Measurements from ENCODE around the gene RCOR3. TPM values are rescaled to one million over a fixed set of nuclear protein-coding genes. Genes with fewer than 3 reads are reported as not detected.
"Not testable (repeated sequence)": the region's sequence is repeated elsewhere in the genome, so short reads cannot be mapped to it uniquely, and the experiment has no call there.

RCOR3 gene
- 21.8 TPM for polyA plus RNA-seq (2012; ENCODE audit: missing spikeins)

DNA sequence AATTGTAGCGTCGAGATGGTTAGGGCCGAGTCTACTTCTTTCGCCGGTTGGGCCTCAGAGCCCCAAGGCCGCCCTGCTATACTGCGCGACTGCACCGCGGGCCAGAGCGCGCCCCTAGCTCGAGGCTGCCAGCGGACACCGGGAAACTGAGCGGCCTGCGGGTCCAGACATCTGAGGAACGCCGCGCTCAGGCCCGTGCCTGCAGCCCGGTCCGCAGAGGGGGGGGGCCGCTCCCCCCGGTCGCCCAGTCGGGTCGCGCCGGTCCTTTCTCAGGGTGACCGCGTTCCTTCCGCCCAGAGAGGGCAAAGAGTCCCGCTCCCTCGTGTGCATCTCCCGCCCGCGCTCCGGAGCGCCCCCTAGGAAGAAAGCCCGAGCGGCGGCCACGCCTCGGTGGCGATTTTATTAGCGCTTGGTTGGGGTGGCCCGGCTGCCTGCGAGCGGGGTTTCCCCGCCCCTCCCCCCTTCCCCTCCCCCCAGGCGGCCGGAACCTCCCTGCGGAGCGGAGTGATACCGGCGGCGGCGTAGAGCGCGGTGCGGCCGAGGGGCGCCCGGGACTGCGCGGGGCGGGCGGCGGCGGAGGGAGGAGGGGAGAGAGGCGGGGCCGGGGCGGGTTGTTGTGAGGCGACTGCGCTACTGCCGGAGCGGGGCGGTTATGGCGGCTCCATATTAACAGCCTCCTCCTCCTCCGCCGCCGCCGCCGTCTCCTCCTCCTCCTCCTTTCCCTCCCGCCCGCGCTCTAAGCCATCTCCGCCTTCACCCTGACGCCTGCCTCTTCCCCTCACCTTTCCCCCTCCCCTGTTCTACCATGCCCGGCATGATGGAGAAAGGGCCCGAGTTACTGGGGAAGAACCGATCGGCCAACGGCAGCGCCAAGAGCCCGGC is at the start of gene RCOR3:
Gene RCOR3 (plus strand): TSS at position 611 of the 882 bp plus-strand sequence. CDS start 195 bp downstream, at position 806.
- peak; percentile 80 for FAIRE-seq
- peak; percentile 48; the same call in 1 of the 2 replicates for TF ChIP-seq POLR2AphosphoS5 (IDR thresholded peaks at IDR 0.05; ENCODE audit: low read depth, low read length)
- peak; percentile 81; the same call in 1 of the 2 replicates for TF ChIP-seq POLR2A (IDR thresholded peaks at IDR 0.05; ENCODE audit: low read depth, low read length)
- 0 out of 2 replicates have a peak, but pooled peaks have one; percentile 60 for TF ChIP-seq TAF1 (IDR thresholded peaks at IDR 0.05; ENCODE audit: borderline replicate concordance, low read depth, low read length)

GRCh38 chr1:211210052-211210451 is 49.1 kb upstream of the RCOR3 start:
- TF ChIP-seq POLR2AphosphoS5 (IDR thresholded peaks at IDR 0.05; ENCODE audit: low read depth, low read length) (no peak), TAF1 (IDR thresholded peaks at IDR 0.05; ENCODE audit: borderline replicate concordance, low read depth, low read length) (no peak), POLR2A (IDR thresholded peaks at IDR 0.05; ENCODE audit: low read depth, low read length) (no peak)
- DNase-seq (ENCODE audit: insufficient read length) = no peak
- no peak for FAIRE-seq

More for the DNA sequence above, at the start of gene RCOR3:
- peak; percentile 72 for DNase-seq (ENCODE audit: insufficient read length)

DNA sequence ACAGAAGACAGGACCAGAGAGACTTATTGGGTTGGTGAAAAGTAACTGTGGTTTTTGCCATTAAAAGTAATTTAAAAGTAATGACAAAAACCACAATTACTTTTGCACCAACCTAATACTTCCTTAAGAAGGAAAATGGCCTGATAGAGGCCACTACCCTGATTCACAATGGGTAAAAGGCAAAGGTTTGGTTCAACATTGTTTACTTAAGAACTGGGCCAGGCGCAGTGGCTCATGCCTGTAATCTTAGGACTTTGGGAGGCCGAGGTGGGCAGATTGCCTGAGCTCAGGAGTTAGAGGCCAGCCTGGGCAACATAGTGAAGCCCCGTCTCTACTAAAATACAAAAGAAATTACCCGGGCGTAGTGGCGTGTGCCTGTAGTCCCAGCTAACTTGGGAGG is 48.2 kb upstream of the RCOR3 start:
- TF ChIP-seq TAF1 (IDR thresholded peaks at IDR 0.05; ENCODE audit: borderline replicate concordance, low read depth, low read length) (no peak), POLR2A (IDR thresholded peaks at IDR 0.05; ENCODE audit: low read depth, low read length) (no peak), POLR2AphosphoS5 (IDR thresholded peaks at IDR 0.05; ENCODE audit: low read depth, low read length) (no peak)
- DNase-seq (ENCODE audit: insufficient read length) (no peak), FAIRE-seq (no peak)

GRCh38 chr1:211213702-211214101 is 45.5 kb upstream of the RCOR3 start:
- FAIRE-seq = no peak
- TF ChIP-seq POLR2AphosphoS5 (IDR thresholded peaks at IDR 0.05; ENCODE audit: low read depth, low read length) (no peak), POLR2A (IDR thresholded peaks at IDR 0.05; ENCODE audit: low read depth, low read length) (no peak), TAF1 (IDR thresholded peaks at IDR 0.05; ENCODE audit: borderline replicate concordance, low read depth, low read length) (no peak)
- no peak for DNase-seq (ENCODE audit: insufficient read length)

DNA sequence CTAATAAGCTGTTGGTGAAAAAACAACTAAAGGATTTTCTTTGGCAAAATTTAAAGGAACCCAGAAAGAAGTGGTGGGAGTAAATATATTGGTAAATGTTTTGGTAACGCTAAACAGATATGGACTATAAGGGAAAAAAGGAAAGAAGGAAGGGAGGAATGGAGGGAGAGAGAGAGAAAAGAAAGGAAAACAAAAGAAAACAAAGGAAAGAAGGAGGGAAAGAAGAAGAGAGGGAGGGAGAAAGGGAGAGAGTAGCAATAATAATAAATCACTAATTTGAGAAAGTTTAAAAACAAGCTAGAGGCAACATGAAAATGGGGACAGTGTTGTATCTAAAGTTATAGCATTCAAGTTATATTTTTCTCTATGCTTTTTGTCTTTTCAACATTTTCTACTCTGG is 43.6 kb upstream of the RCOR3 start:
- TF ChIP-seq POLR2AphosphoS5 (IDR thresholded peaks at IDR 0.05; ENCODE audit: low read depth, low read length) = no peak
- no peak for TF ChIP-seq POLR2A (IDR thresholded peaks at IDR 0.05; ENCODE audit: low read depth, low read length)
- no peak for TF ChIP-seq TAF1 (IDR thresholded peaks at IDR 0.05; ENCODE audit: borderline replicate concordance, low read depth, low read length)
- no peak for DNase-seq (ENCODE audit: insufficient read length)
- FAIRE-seq = no peak

GRCh38 chr1:211217392-211217791 is 41.8 kb upstream of the RCOR3 start:
- FAIRE-seq (no peak), DNase-seq (ENCODE audit: insufficient read length) (no peak)
- no peak for TF ChIP-seq TAF1 (IDR thresholded peaks at IDR 0.05; ENCODE audit: borderline replicate concordance, low read depth, low read length)
- TF ChIP-seq POLR2A (IDR thresholded peaks at IDR 0.05; ENCODE audit: low read depth, low read length) = no peak
- no peak for TF ChIP-seq POLR2AphosphoS5 (IDR thresholded peaks at IDR 0.05; ENCODE audit: low read depth, low read length)

- not testable (repeated sequence) for FAIRE-seq; DNase-seq (ENCODE audit: insufficient read length)
These were observed 36.5 kb upstream of the RCOR3 start for GRCh38 chr1:211222469-211223234.

- FAIRE-seq; DNase-seq (ENCODE audit: insufficient read length): not testable (repeated sequence)
These were observed 30.4 kb upstream of the RCOR3 start for GRCh38 chr1:211228573-211229364.

DNA sequence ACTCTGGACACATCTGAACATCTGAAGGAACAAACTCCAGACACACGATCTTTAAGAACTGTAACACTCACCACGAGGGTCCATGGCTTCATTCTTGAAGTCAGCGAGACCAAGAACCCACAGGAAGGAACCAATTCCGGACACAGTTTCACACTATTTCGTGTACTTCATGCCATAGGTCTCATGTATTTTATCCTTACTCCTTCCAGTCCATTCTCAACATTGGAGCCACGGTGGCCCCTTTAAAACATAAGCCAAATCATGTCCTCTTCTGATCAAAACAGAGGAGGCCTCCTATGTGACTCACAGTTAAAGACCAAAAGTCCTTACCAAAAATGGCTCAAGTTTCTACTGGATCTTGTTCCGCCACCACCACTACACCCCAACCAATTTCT is 29.8 kb upstream of the RCOR3 start:
- no peak for FAIRE-seq
- TF ChIP-seq POLR2A (IDR thresholded peaks at IDR 0.05; ENCODE audit: low read depth, low read length) (no peak), TAF1 (IDR thresholded peaks at IDR 0.05; ENCODE audit: borderline replicate concordance, low read depth, low read length) (no peak), POLR2AphosphoS5 (IDR thresholded peaks at IDR 0.05; ENCODE audit: low read depth, low read length) (no peak)
- DNase-seq (ENCODE audit: insufficient read length) = no peak

DNA sequence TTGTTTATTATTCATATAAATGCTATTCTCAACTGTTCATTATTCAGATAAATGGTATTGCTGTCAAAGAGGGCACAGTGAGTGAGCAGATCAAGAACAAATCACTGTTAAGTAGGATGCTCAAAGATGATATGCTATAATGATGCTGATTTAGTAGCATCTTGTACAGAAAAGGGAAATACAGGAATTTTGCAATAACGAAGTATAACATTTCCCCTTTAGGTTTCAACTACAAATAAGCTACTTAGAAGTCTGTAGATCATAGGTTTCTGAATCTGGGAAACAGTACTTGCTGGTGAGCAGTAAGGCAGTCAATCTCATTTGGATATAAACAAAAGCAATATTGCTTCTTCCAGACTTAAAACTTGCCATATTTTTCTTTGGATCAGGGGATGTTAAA is 27.3 kb upstream of the RCOR3 start:
- TF ChIP-seq TAF1 (IDR thresholded peaks at IDR 0.05; ENCODE audit: borderline replicate concordance, low read depth, low read length) = no peak
- TF ChIP-seq POLR2AphosphoS5 (IDR thresholded peaks at IDR 0.05; ENCODE audit: low read depth, low read length) = no peak
- no peak for TF ChIP-seq POLR2A (IDR thresholded peaks at IDR 0.05; ENCODE audit: low read depth, low read length)
- FAIRE-seq (no peak), DNase-seq (ENCODE audit: insufficient read length) (no peak)

DNA sequence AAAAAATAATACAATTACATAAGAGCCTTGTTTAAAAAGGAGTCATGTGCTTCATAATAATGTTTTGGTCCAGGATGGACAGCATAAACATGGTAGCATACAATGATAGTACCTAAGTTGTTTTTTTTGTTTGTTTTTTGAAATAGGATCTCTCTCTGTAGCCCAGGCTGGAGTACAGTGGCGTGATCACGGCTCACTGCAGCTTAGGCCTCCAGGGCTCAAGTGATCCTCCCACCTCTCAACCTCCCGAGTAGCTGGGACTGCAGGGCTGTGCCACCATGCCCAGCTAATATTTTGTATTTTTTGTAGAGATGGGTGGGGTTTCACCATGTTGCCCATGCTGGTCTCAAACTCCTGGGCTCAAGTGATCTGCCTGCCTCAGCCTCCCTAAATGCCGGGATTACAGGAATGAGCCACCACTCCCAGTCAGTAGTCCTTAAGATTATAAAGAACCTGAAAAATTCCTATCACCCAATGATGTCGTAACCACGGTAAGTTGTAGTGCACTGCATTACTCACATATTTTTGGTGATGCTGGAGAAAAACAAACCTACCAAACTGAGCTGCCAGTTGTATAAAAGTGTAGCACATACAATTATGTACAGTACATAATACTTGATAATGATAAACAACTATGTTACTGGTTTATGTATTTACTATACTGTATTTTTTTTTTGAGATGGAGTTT is 22.4 kb upstream of the RCOR3 start:
- DNase-seq (ENCODE audit: insufficient read length) = no peak

More for the DNA sequence above, 22.4 kb upstream of the RCOR3 start:
- no peak for TF ChIP-seq POLR2A (IDR thresholded peaks at IDR 0.05; ENCODE audit: low read depth, low read length)
- no peak for TF ChIP-seq TAF1 (IDR thresholded peaks at IDR 0.05; ENCODE audit: borderline replicate concordance, low read depth, low read length)
- TF ChIP-seq POLR2AphosphoS5 (IDR thresholded peaks at IDR 0.05; ENCODE audit: low read depth, low read length) = no peak
- FAIRE-seq = no peak
